DOHH2 (cell line): Measurements from ENCODE around the gene RSRP1.
"Not testable (repeated sequence)": the region's sequence is repeated elsewhere in the genome, so short reads cannot be mapped to it uniquely, and the experiment has no call there.

ENCODE experiments used
- H3F3A ChIP-seq: fragments of 200-600 bp; sonication (generic), shearing (Covaris generic); 2 replicates; pipeline ENCODE4 v1.6.0; 2016; ENCODE audit warnings: antibody characterized with exemption, mild to moderate bottlenecking; ENCODE audit not compliant: control insufficient read depth, insufficient read depth
- H3K27ac ChIP-seq: fragments of 200-600 bp; sonication (generic); 2 replicates; pipeline ENCODE4 v1.5.1; 2014; ENCODE audit warnings: low read depth, mild to moderate bottlenecking, low read length, moderate library complexity
- H3K27me3 ChIP-seq: fragments of 200-600 bp; sonication (generic); 2 replicates; pipeline ENCODE4 v1.6.1; 2014; ENCODE audit warnings: mild to moderate bottlenecking, low read length, mixed read lengths; ENCODE audit not compliant: control insufficient read depth
- H3K36me3 ChIP-seq: fragments of 200-600 bp; sonication (generic); 2 replicates; pipeline ENCODE4 v1.6.1; 2014; ENCODE audit warnings: mild to moderate bottlenecking, low read length, moderate library complexity, mixed read lengths; ENCODE audit not compliant: control insufficient read depth
- H3K4me1 ChIP-seq: fragments of 200-600 bp; sonication (generic); 2 replicates; pipeline ENCODE4 v1.6.1; 2014; ENCODE audit warnings: mild to moderate bottlenecking, low read length, mixed read lengths; ENCODE audit not compliant: control insufficient read depth
- H3K4me2 ChIP-seq: fragments of 200-600 bp; sonication (generic); 2 replicates; pipeline ENCODE4 v1.6.0; 2014; ENCODE audit warnings: mild to moderate bottlenecking, low read length, moderate library complexity
- H3K4me3 ChIP-seq: fragments of 200-600 bp; sonication (generic); 2 replicates; pipeline ENCODE4 v1.5.1; 2014; ENCODE audit warnings: mild to moderate bottlenecking, low read length, mixed read lengths
- H3K79me2 ChIP-seq: fragments of 200-600 bp; sonication (generic); 2 replicates; pipeline ENCODE4 v1.6.1; 2014; ENCODE audit warnings: mild to moderate bottlenecking, low read length, mixed read lengths; ENCODE audit not compliant: control insufficient read depth
- H3K9me2 ChIP-seq: fragments of 200-600 bp; sonication (generic); replicated peaks from 2 replicates; pipeline ENCODE4 v1.6.1; 2014; ENCODE audit warnings: mild to moderate bottlenecking, low read length, mixed read lengths; ENCODE audit not compliant: control insufficient read depth
- H3K9me3 ChIP-seq: fragments of 200-600 bp; sonication (generic); 2 replicates; pipeline ENCODE4 v1.6.1; 2014; ENCODE audit warnings: antibody characterized with exemption, low read length, mixed read lengths; ENCODE audit not compliant: control insufficient read depth, insufficient read depth
- H4K20me1 ChIP-seq: fragments of 200-600 bp; sonication (generic); 2 replicates; pipeline ENCODE4 v1.6.0; 2014; ENCODE audit warnings: low read depth, mild to moderate bottlenecking, antibody characterized with exemption, low read length, moderate library complexity; ENCODE audit not compliant: control insufficient read depth, insufficient read depth

The RSRP1 gene

GRCh38 chr1:25287164-25287563, 39.9 kb upstream of the RSRP1 start:
- not testable (repeated sequence) for H4K20me1 ChIP-seq, H3K4me2 ChIP-seq, H3K27me3 ChIP-seq, H3K36me3 ChIP-seq, H3K9me2 ChIP-seq, H3K79me2 ChIP-seq, H3F3A ChIP-seq, H3K4me3 ChIP-seq, H3K4me1 ChIP-seq, H3K9me3 ChIP-seq, H3K27ac ChIP-seq

- not testable (repeated sequence) for H3K9me3 ChIP-seq, H3K27me3 ChIP-seq, H3K9me2 ChIP-seq, H3K4me2 ChIP-seq, H3K36me3 ChIP-seq, H4K20me1 ChIP-seq, H3K4me3 ChIP-seq, H3K79me2 ChIP-seq, H3K27ac ChIP-seq, H3F3A ChIP-seq
- H3K4me1 ChIP-seq: peaks cover 12% of the 10 kb centered on the region
Measured at GRCh38 chr1:25285862-25286261, 38.6 kb upstream of the RSRP1 start.

- not testable (repeated sequence) for H3K9me3 ChIP-seq, H3K9me2 ChIP-seq, H3F3A ChIP-seq, H3K79me2 ChIP-seq, H3K27me3 ChIP-seq, H3K4me3 ChIP-seq, H4K20me1 ChIP-seq, H3K4me2 ChIP-seq, H3K36me3 ChIP-seq, H3K27ac ChIP-seq
- peaks cover 22% of the 10 kb centered on the region for H3K4me1 ChIP-seq
Measured at GRCh38 chr1:25279693-25280111, 32.4 kb upstream of the RSRP1 start.

GRCh38 chr1:25278790-25279189, 31.5 kb upstream of the RSRP1 start:
- not testable (repeated sequence) for H3K27me3 ChIP-seq, H3K36me3 ChIP-seq, H3K4me3 ChIP-seq, H3K27ac ChIP-seq, H3K79me2 ChIP-seq, H3K9me3 ChIP-seq, H3F3A ChIP-seq, H3K4me2 ChIP-seq, H3K9me2 ChIP-seq, H4K20me1 ChIP-seq
- peaks cover 22% of the 10 kb centered on the region for H3K4me1 ChIP-seq

- not testable (repeated sequence) for H3K36me3 ChIP-seq, H3K9me2 ChIP-seq, H3K27me3 ChIP-seq, H3K9me3 ChIP-seq, H3K79me2 ChIP-seq, H3K4me3 ChIP-seq, H3F3A ChIP-seq, H3K4me2 ChIP-seq, H3K27ac ChIP-seq, H4K20me1 ChIP-seq
- H3K4me1 ChIP-seq: peaks cover 22% of the 10 kb centered on the region
Measured at GRCh38 chr1:25278358-25278757, 31.1 kb upstream of the RSRP1 start.

- H4K20me1 ChIP-seq, H3K27me3 ChIP-seq, H3K27ac ChIP-seq, H3K4me2 ChIP-seq, H3K9me2 ChIP-seq, H3K36me3 ChIP-seq, H3K79me2 ChIP-seq, H3K9me3 ChIP-seq, H3K4me3 ChIP-seq, H3F3A ChIP-seq: not testable (repeated sequence)
- H3K4me1 ChIP-seq: peaks cover 22% of the 10 kb centered on the region
Measured at GRCh38 chr1:25277295-25277694, 30.0 kb upstream of the RSRP1 start.

- H3K4me1 ChIP-seq, H3K79me2 ChIP-seq, H3K27ac ChIP-seq, H3K27me3 ChIP-seq, H3F3A ChIP-seq, H3K9me2 ChIP-seq, H3K9me3 ChIP-seq, H4K20me1 ChIP-seq, H3K4me2 ChIP-seq, H3K4me3 ChIP-seq, H3K36me3 ChIP-seq: not testable (repeated sequence)
Measured at GRCh38 chr1:25275648-25276047, 28.4 kb upstream of the RSRP1 start.

GRCh38 chr1:25272238-25272637, 25.0 kb upstream of the RSRP1 start, which contains the start of gene RHD:
Gene RHD, plus strand, starts transcription at chr1:25272509. Its CDS starts 39 bp downstream, at chr1:25272548.
- H3K79me2 ChIP-seq, H3K9me2 ChIP-seq, H3K9me3 ChIP-seq, H3K27ac ChIP-seq, H3K36me3 ChIP-seq, H3K4me3 ChIP-seq, H4K20me1 ChIP-seq, H3K27me3 ChIP-seq, H3F3A ChIP-seq, H3K4me1 ChIP-seq, H3K4me2 ChIP-seq: not testable (repeated sequence)
